ENCODE results near the gene GRIK1. TPM values are rescaled to one million over a fixed set of nuclear protein-coding genes. Genes with fewer than 3 reads are reported as not detected.

GRIK1 gene
- polyA plus RNA-seq, 1 experiment: not detected

GRCh38 chr21:29712818-29713217 is 227.0 kb downstream of the GRIK1 start:
- Histone ChIP-seq H3K4me3 (ENCODE audit: low read depth, low read length) (no peak overlapping the region), H3K27me3 (ENCODE audit: control insufficient read depth, insufficient read depth, low read length) (no peaks in the 10 kb centered on the region), H3K9me3 (ENCODE audit: control insufficient read depth, insufficient read depth, low read length) (no peaks in the 10 kb centered on the region), H3K27ac (ENCODE audit: low read depth, low read length) (no peak overlapping the region)
- CTCF ChIA-PET: interaction anchor here (0.5 kb wide), 1 partner anchor 361 kb away, joined by 3 read pairs; no protein-coding TSS in a partner anchor
- POLR2A ChIA-PET: no interaction called here
- no peak for DNase-seq (ENCODE audit: low read depth, low spot score)
- no peak for TF ChIP-seq CTCF (IDR thresholded peaks at IDR 0.05; ENCODE audit: low read depth, low read length)

GRCh38 chr21:29711236-29711635 is 228.6 kb downstream of the GRIK1 start:
- Histone ChIP-seq H3K4me3 (ENCODE audit: low read depth, low read length) (no peak overlapping the region), H3K27me3 (ENCODE audit: control insufficient read depth, insufficient read depth, low read length) (no peaks in the 10 kb centered on the region), H3K27ac (ENCODE audit: low read depth, low read length) (no peak overlapping the region), H3K9me3 (ENCODE audit: control insufficient read depth, insufficient read depth, low read length) (no peaks in the 10 kb centered on the region)
- CTCF ChIA-PET: interaction anchor here (0.8 kb wide), 1 partner anchor 130 kb away, joined by 4 read pairs; no protein-coding TSS in a partner anchor
- POLR2A ChIA-PET: no interaction called here
- TF ChIP-seq CTCF (IDR thresholded peaks at IDR 0.05; ENCODE audit: low read depth, low read length): no peak
- no peak for DNase-seq (ENCODE audit: low read depth, low spot score)

GRCh38 chr21:29710498-29710897 is 229.3 kb downstream of the GRIK1 start:
- H3K27ac ChIP-seq (ENCODE audit: low read depth, low read length): no peak overlapping the region
- no peak overlapping the region for H3K4me3 ChIP-seq (ENCODE audit: low read depth, low read length)
- ChIA-PET CTCF (interaction anchor here (0.8 kb wide), 1 partner anchor 130 kb away, joined by 4 read pairs; no protein-coding TSS in a partner anchor), POLR2A (no interaction called here)
- no peaks in the 10 kb centered on the region for H3K9me3 ChIP-seq (ENCODE audit: control insufficient read depth, insufficient read depth, low read length)
- no peaks in the 10 kb centered on the region for H3K27me3 ChIP-seq (ENCODE audit: control insufficient read depth, insufficient read depth, low read length)
- no peak for DNase-seq (ENCODE audit: low read depth, low spot score)
- no peak for TF ChIP-seq CTCF (IDR thresholded peaks at IDR 0.05; ENCODE audit: low read depth, low read length)

GRCh38 chr21:29708401-29708800 is 231.4 kb downstream of the GRIK1 start:
- TF ChIP-seq CTCF (IDR thresholded peaks at IDR 0.05; ENCODE audit: low read depth, low read length): no peak

GRCh38 chr21:29704719-29705118 is 235.1 kb downstream of the GRIK1 start:
- CTCF ChIA-PET: interaction anchor here (0.6 to 1.5 kb wide), 2 partner anchors 9 to 20 kb away, joined by 3 to 4 read pairs; no protein-coding TSS in a partner anchor
- H3K9me3 ChIP-seq (ENCODE audit: control insufficient read depth, insufficient read depth, low read length): no peaks in the 10 kb centered on the region
- no peak for DNase-seq (ENCODE audit: low read depth, low spot score)
- no peak overlapping the region for H3K27ac ChIP-seq (ENCODE audit: low read depth, low read length)
- TF ChIP-seq CTCF (IDR thresholded peaks at IDR 0.05; ENCODE audit: low read depth, low read length): no peak
- H3K27me3 ChIP-seq (ENCODE audit: control insufficient read depth, insufficient read depth, low read length): no peaks in the 10 kb centered on the region
- POLR2A ChIA-PET: no interaction called here
- H3K4me3 ChIP-seq (ENCODE audit: low read depth, low read length): no peak overlapping the region

More at GRCh38 chr21:29708401-29708800, 231.4 kb downstream of the GRIK1 start:
- POLR2A ChIA-PET: no interaction called here
- CTCF ChIA-PET: no interaction called here
- Histone ChIP-seq H3K9me3 (ENCODE audit: control insufficient read depth, insufficient read depth, low read length) (no peaks in the 10 kb centered on the region), H3K27me3 (ENCODE audit: control insufficient read depth, insufficient read depth, low read length) (no peaks in the 10 kb centered on the region), H3K27ac (ENCODE audit: low read depth, low read length) (no peak overlapping the region), H3K4me3 (ENCODE audit: low read depth, low read length) (no peak overlapping the region)
- no peak for DNase-seq (ENCODE audit: low read depth, low spot score)
